Colonic mucosa (tissue), 4 donors: ENCODE measurements around the gene NEAT1. TPM values are rescaled to one million over a fixed set of nuclear protein-coding genes. Genes with fewer than 3 reads are reported as not detected.

Experiments used
- DNase-seq: peaks from one replicate; pipeline ENCODE4 v3.0.0-alpha.2; 2020
- H3K27ac ChIP-seq: fragments of 200-600 bp; one replicate; pipeline ENCODE4 v1.8.0; 2021
- H3K27me3 ChIP-seq: fragments of 200-600 bp; one replicate; pipeline ENCODE4 v1.8.0; 2021
- H3K36me3 ChIP-seq: fragments of 200-600 bp; one replicate; pipeline ENCODE4 v1.8.0; 2021
- H3K4me1 ChIP-seq: fragments of 200-600 bp; one replicate; pipeline ENCODE4 v1.8.0; 2021; ENCODE audit warnings: mild to moderate bottlenecking
- H3K4me3 ChIP-seq: fragments of 200-600 bp; one replicate; pipeline ENCODE4 v1.8.0; 2021
- H3K9ac ChIP-seq, 2 donors: one replicate each; pipeline ENCODE4 v1.7.0; 2013; ENCODE audit warnings: control low read depth in 2 of 2, low read depth in 2 of 2, low read length in 2 of 2
- H3K9me3 ChIP-seq: fragments of 200-600 bp; one replicate; pipeline ENCODE4 v1.8.0; 2021
- intact Hi-C: fragments of 100-400 bp; cut with DNase I; formaldehyde crosslinking; loops from one replicate; pipeline ENCODE4 v1.14.1; 2022
- total RNA-seq, 2 donors: library from RNA; stranded (reverse); fragmentation: NEBNext Ultra II Directional in 1 of 2; extraction: Animal tissue kit (Norgen Biotek cat#: 25700) in 1 of 2; gene quantifications; one replicate each; pipeline ENCODE4 v1.2.1, GENCODE V29; 2021
- TF ChIP-seq, protein P1 (sequence below): fragments of 200-600 bp; IDR thresholded peaks from one replicate; pipeline ENCODE4 v1.8.0; 2022; ENCODE audit warnings: antibody characterized with exemption, mild to moderate bottlenecking
- donor health status: healthy.
- donor health status: DM: no; HTN: no; CAD: no.
- donor health status: DM: no; HTN: no; CAD: no.

The NEAT1 gene
- total RNA-seq, 2 donors from 2014 or later, result 269 to 502 TPM

DNA sequence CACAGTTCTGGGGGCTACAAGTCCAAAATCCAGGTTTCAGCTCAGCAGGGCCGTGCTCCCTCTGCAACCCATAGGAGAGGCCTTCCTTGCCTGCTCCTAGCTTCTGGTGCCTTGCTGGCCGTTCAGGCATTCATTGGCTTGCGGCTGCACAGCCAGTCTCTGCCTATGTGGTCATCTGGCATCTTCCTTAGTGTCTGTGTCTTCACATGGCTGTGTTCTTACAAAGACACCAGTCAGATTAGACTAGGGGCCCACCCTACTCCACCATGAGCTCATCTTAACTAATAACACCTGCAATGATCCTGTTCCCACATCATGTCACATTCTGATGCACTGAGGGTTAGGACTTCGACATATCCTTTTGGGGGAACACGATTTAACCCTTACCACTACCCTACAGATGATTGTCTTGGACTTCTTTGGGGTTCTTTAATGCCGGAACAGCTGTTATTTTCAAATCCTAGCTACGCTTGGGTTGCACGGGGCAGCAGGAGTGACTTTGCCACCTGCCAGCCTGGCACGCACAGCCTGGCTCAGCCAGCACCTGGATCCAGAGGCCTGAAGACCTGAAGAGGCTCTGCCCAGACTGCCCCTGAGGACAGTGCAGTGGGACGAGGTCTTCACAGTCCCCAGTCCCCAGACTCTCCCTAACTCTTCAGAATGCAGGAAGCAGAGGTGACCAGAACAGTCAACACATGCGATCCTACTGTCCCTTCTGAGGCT lies 7.7 kb upstream of the NEAT1 start:
- Histone ChIP-seq H3K36me3 (no peaks in the 10 kb centered on the region), H3K27ac (no peak overlapping the region), H3K4me3 (no peak overlapping the region), H3K9ac (no peak overlapping the region), H3K9me3 (no peaks in the 10 kb centered on the region), H3K27me3 (no peaks in the 10 kb centered on the region), H3K4me1 (peaks cover 10% of the 10 kb centered on the region)
- no peak for DNase-seq
- intact Hi-C loops, result loop anchor here (5.0 to 10.0 kb wide), 2 partner anchors 33 to 50 kb away; partner anchors contain the start of gene SLC25A45
- TF ChIP-seq, protein P1, sequence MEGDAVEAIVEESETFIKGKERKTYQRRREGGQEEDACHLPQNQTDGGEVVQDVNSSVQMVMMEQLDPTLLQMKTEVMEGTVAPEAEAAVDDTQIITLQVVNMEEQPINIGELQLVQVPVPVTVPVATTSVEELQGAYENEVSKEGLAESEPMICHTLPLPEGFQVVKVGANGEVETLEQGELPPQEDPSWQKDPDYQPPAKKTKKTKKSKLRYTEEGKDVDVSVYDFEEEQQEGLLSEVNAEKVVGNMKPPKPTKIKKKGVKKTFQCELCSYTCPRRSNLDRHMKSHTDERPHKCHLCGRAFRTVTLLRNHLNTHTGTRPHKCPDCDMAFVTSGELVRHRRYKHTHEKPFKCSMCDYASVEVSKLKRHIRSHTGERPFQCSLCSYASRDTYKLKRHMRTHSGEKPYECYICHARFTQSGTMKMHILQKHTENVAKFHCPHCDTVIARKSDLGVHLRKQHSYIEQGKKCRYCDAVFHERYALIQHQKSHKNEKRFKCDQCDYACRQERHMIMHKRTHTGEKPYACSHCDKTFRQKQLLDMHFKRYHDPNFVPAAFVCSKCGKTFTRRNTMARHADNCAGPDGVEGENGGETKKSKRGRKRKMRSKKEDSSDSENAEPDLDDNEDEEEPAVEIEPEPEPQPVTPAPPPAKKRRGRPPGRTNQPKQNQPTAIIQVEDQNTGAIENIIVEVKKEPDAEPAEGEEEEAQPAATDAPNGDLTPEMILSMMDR, result no peak

DNA sequence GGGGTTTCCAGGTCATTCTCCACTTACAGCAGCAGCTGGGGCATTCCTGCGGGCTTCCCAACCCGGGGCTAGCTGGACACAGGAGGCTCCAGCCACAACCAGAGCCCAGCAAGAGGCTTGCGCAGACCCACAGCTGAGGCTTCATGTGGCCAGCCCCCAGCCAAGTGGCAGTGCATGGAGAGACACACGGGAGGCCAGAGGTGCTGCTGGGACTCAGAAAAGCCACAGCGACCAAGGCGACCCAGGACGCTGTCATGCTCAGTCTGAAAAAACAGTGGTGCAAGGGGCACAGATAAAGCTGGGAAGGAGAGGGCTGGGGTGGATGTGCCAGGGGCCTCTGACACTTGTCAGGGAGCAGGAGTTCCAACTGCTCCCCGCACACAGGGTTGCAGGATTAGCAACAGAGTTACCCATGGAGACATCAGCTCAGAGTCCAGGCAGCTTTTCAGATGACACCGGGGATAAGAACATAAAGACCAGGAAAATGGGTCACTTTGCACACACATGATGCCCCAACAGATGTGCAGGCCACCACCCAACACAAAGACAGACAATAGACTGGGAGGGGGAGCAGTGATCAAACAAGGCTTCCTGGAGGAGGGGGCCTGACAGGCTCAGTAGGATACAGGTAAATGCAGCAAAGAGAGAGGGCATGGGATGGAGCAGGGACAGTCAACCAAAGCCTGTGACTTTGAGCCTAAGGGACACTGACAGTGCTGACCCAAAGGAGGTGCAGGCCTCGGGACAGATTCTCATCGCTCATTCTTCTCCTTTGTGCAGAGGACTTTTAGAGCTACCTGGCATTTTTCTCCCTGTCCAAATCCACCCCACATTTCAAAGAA lies 6.9 kb upstream of the NEAT1 start:
- intact Hi-C loops, result loop anchor here (5.0 to 10.0 kb wide), 2 partner anchors 33 to 49 kb away; partner anchors contain the start of gene SLC25A45
- Histone ChIP-seq H3K4me3 (peak overlapping the region; percentile 6), H3K9me3 (no peaks in the 10 kb centered on the region), H3K27ac (no peak overlapping the region), H3K27me3 (no peaks in the 10 kb centered on the region), H3K36me3 (no peaks in the 10 kb centered on the region), H3K9ac (peak overlapping the region; percentile 95 to 100), H3K4me1 (peaks cover 10% of the 10 kb centered on the region)
- no peak for DNase-seq
- TF ChIP-seq, protein P1, result no peak

DNA sequence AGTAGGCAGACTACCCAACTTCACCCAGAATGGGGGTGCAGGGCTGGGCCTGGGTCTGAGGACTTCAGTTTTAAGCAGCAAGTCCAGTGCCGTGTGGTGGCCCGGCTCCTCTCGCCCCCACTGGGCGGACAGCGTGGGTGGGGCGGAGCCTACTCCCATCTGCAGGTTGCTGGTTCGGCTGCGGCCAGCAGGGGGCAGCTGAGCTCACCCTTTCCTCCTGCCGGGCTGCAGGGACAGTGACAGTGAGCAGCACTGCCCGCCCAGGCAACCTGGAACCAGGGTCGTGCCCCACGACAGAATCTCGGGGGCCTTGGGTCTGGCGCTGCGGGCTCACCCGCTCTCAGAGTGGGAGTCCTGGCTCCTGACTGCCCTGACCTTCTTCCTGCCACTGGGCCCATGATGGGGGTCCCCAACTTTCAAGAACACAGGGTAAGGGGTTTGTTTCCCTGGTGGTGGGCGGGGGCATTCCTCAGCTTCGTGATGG lies 6.2 kb upstream of the NEAT1 start:
- H3K4me3 ChIP-seq, result peak overlapping the region; percentile 6

DNA sequence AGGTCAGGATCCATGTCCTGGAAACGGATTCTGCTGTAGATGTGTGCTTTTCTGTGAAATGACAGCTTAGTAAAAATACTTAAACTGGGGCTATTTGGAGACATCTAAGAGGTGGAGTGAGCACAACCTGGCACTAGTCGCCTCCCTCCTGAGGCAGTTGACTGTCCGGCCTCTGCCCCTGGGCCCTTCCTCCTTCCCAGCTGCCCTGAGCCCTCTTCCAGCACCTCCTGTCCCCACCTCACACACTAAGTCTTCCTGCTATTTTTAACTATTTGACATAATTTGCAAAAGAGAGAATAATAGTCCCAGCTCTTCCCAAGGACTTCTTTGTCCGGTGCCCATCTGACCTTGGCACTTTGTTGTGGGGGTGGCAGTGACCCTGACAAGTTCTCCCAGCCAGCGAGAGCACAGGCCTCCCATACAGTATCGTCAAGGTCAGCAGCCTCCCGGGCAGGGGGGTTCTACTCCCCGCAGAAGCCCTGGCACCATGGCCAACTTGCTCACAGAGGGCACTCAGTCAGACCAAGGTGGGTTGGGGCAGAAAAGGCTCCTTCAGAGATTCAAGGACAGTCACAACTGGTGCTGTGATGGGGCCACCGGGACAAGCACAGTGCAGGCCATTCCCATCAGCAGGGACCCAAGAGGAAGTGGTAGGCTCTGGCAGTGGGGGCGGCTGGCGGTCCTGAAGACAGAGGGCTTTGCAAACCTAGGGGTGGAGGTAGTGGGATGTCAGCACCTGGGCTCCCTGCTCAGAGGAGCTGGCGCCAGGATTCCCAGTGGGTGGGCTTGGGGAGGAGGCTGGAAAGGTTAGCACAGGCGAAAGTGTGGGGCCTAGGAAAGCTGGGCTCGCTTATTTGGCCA lies 5.5 kb upstream of the NEAT1 start:
- H3K36me3 ChIP-seq, result no peaks in the 10 kb centered on the region
- intact Hi-C loops, result loop anchor here (5.0 to 10.0 kb wide), 2 partner anchors 35 to 48 kb away; partner anchors contain the start of gene SLC25A45
- peaks cover 10% of the 10 kb centered on the region for H3K4me1 ChIP-seq
- peak overlapping the region; percentile 100 for H3K27ac ChIP-seq
- H3K4me3 ChIP-seq, result peak overlapping the region; percentile 6
- DNase-seq, result no peak
- H3K9me3 ChIP-seq, result no peaks in the 10 kb centered on the region
- H3K27me3 ChIP-seq, result no peaks in the 10 kb centered on the region
- H3K9ac ChIP-seq, result peak overlapping the region; percentile 95 to 100
- TF ChIP-seq, protein P1, result no peak

More for the DNA sequence above, 6.2 kb upstream of the NEAT1 start:
- Histone ChIP-seq H3K27ac (peak overlapping the region; percentile 100), H3K4me1 (peaks cover 10% of the 10 kb centered on the region), H3K27me3 (no peaks in the 10 kb centered on the region), H3K9ac (peak overlapping the region; percentile 95 to 100), H3K36me3 (no peaks in the 10 kb centered on the region), H3K9me3 (no peaks in the 10 kb centered on the region)
- peak; percentile 96 for DNase-seq
- intact Hi-C loops, result loop anchor here (5.0 to 10.0 kb wide), 2 partner anchors 34 to 48 kb away; partner anchors contain the start of gene SLC25A45
- TF ChIP-seq, protein P1, result peak; percentile 98
